Nucleus accumbens (tissue), 56 donors: ENCODE data around the gene SGCE.

Experiments
- DNase-seq, 56 donors: peaks; one replicate each; lab custom pipeline; 2025; lab: John Stamatoyannopoulos, UW

Gene SGCE

DNA sequence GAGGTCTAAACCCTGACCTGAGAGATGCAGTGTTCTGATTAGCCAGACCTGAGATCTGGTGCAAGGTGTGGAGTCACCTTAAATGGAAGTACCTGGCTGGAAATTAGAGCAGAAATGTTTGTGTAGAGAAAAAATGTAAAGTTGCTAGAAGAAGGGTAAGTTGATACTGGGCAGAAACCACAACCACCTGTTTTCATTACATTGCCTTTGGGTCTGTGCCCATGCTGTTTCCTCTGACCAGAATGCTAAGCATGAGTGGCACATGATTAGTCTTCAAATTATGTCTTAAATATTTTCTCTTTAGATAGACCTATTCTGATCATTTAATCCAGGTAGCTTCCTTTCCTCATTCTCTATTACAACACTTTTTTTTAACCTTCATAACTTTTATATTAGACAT, 77.3 kb downstream of the SGCE start:
- DNase-seq = no peak

DNA sequence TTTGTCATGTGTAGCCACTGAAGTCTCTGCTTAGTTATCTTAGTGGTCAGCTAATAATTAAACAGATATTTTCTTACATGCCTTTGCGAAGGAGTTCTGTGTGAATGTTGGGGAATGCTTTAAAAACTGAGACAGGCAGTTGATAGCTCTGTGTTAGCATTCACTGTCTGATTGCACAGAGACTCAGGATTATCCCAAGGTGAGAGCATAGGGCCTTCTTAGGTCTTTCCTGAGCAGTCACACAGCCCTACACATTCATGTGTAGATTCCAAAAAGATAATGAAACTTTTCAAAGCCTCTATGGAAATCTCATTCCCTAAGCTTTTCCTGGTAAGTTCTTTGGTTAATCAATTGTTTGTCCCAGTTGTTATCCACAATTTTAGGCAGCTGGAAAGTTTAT, 78.6 kb downstream of the SGCE start:
- DNase-seq = no peak

DNA sequence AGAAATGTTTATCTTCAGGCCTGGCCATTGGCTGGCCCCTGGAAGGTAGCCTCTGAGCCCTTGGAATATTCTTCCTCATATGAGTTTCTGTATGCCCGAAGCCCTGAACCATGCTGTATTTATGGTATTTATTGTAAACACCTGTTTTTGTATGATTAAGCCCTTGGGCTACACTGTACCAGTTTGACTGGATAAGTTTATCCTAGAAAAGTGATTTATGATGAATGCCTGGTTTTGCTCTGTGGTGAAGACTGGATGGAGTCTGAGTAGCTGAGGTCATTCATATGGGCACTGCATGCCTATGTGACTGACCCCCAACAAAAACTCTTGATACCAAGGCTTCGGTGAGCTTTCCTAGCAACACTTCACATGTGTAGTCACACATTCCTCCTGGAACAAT, 79.6 kb downstream of the SGCE start:
- no peak for DNase-seq

DNA sequence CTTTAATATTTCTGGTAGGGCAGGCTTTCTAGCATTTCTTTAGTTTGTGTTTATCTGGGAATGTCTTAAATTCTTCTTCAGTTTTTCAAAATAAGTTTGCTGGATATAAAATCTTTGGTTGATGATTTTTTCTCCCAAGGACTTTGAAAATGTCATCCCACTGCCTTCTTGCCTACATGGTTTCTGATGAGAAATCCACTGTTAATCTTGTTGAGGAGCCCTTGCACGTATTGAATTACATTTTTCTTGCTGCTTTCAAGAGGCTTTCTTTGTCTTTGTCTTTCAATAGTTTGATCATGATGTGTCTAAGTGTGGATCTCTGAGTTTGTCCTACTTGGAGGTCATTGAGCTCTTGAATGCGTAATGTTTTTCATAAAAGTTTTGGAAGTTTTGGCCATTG, 80.3 kb downstream of the SGCE start:
- no peak for DNase-seq

DNA sequence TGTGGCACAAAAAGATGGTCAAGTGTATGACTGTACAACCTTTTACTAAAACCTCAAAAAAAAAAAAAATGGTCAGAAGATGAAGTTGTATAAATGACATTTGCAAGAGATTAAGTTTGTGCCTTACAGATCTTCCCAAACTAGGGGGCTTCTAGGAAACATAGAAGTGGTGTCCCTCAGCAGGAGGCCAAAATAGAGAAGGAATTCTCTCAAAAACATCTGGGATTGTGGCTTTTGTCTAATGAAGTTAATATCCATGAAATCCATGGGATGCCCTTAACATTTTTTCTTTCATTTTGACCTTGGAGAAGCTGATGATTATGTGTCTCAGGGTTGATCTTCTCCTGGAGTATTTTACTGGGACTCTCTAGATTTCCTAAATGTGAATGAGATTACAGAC, 84.1 kb downstream of the SGCE start:
- DNase-seq = no peak

DNA sequence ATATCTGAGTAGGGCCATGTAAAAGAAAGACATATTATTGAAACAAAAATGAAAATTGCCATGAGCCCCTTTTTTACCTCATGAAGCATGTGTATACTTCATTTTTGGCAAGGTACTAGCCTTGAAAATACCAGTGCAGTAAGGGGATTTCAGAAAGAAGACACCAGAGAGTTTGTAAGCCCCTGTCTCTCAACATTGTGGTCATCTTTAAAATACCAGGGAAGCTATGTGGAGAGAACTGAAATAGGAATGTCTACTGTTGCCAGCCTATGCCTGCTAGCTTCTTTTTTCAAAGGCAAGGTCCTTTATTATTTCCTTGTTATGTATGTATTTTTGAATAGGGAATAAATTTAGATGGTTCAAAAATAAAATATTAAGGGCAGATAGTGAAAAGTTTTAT, 88.5 kb downstream of the SGCE start:
- DNase-seq = no peak

DNA sequence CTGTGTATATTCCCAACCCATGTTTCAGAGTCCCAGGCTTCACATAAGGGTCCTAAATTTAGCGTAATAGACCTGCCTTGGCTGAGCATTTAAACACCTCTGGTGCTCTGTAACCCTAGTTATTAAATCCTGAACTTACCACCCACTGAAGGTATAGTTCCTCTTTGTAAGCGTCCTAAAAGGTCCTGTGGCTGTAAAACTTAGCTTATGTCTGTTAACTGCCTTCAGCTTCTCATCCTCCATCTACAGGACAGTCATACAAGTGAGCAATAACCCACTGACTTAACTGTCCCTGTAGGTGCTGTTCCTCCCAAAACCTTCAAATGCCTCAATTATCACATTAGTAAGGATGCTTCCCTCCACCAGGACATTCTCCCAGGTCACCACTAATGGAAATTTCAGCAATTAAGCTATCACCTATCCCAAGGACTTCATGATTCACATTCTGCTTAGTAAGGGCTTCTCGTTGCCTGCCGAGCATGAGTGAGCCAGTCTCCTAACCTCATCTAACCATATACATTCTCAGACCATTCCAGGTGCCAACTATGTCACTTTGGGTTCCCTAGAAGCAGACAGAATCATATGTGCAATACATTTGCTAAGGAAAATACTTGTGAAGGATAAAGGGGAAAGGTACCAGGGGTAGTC, 90.6 kb downstream of the SGCE start:
- DNase-seq = no peak

DNA sequence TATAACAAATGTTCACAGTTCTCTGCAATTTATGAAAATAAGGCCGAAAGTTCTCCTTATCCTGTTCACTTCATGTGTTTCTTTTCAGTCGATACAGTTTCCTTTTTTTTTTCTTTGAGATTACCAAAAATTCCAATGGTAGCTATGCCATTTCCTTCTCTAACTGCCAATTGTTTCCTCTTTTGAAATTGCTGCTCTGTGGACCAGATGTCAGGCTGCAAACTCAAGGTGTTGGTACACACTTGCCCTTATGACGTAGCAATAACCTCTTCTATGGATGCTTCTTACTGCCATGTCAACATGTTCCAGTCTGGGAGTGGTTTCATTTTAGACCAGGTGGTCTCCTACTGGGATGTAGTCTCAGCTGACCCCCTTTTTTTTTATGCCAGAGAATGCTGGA, 93.4 kb downstream of the SGCE start:
- DNase-seq = no peak

DNA sequence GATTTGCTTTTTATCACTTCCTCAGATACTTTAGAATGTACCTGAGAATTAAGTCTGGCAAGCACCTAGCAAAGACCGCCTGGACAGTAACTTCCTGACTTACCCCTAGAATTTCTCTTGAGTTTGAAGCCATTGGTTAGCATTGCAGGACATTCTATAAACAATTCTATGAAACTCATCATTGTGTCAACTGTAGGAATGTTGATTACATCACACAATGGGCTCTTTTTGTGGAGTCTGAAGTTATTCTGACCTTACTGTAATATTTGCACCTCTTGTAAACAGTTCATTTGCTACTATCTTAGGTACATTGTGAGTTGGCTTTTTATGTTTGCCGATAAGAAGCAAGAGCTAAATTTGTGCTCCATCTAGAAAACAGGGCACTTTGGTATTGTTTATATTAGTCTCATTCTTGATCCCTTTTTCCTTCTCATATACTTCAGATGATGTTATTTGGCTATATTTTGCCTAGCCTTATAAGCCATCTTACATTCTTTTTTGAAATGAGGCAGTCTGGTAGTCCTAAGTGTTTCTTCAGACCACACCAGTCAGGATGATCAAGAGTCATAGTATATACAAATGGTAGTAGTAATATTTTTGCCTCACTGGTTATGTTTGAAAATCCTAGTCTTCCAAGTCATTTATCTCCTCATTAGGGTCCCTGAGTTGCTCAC, 94.0 kb downstream of the SGCE start:
- no peak for DNase-seq

DNA sequence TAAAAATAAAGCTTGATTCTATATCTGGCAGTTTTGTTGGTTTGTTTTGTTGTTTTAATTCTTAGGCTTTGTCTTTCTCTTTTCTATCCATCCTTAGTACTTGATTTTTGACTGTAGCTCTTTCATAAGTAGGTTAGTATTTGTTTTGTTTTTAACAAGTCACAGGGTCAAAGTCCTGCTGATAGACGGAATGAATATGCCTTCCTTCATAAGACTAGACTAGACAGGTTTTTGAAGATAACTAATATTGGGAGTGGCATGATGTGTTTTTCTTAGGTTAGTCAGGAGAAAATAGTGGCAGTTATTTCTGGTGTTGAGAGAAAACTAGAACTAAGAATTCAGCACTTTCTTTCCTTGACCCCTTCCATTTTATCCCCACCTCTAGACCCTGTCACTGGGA, 96.0 kb downstream of the SGCE start:
- no peak for DNase-seq

DNA sequence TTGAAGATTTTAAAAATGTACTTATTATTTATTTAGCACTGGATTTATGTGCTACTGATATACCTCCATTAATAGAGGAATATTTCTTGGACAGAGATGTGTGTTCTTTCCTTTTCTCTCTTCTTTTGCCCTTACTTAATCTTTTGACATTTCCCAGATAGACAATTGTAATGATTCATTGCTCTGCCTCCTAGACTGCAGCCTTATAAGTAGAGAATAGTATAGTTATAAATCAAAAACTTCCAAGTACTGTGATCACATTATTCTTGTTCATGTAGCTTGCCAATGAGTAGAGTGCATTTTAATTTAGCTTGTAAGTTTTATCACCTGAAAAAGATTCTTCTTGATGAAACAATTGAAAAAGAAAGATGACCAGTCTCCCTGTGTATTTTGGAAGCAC, 98.7 kb downstream of the SGCE start:
- DNase-seq = no peak

DNA sequence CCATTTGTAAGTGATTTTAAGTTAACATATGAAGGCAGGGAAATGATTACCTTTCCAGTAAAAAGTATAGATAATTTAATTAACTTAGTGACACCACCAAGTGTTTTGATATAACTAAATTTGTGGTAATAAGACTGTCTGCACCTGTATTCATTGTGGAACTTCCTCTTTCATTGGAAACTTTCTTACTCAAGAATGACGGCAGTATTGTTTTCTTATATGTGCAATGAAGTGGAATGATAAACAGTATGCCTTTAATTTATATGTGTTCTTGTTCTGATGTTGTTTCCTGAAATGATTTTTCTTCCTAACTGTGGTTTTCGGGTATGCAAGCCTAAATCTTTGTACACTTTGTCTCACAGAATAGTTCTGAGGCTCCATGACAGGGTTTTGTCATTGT, 99.9 kb downstream of the SGCE start:
- DNase-seq = no peak

DNA sequence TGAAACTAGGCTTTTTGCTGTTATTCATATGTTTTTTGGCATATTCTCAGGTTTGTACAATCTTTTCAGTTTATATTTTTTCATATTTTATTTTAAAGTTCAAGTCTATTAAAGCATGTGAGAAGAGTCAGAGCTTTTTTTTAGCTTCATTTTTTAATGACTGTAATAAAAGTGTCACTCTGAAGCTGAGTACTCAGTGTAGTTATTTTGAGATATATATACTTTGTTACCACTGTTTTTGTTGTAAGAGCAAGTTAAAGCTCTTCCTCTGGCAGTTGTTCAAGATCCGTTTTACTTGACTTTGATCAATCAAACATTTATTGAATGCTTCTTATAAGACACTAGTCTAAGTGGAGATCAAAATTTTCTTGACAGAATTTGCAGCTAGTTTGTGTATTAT, 108.8 kb downstream of the SGCE start:
- no peak for DNase-seq

DNA sequence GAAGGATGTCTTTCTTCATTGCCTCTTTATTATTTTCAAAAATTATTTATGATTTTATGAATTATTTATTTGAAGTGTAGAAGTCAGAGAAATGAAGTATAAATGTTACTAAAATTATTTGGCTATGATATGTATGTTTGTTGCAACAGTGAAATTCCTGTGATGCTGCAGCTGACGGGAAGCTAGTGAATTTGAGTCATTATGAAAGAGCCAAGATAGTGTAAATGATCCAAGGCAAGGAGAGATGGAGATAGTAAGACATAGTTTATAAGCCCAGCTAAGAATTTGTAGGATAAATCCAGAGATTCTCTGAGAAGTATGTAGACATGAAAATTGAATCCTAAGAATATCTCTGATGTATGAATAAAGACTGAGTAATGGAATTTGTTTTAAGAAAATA, 115.5 kb downstream of the SGCE start:
- DNase-seq = no peak
